Measurements from ENCODE around the gene INTS13. TPM values are rescaled to one million over a fixed set of nuclear protein-coding genes. Genes with fewer than 3 reads are reported as not detected.

The INTS13 gene
- total RNA-seq, 1 donor from 2014 or later, result 70.8 TPM

DNA sequence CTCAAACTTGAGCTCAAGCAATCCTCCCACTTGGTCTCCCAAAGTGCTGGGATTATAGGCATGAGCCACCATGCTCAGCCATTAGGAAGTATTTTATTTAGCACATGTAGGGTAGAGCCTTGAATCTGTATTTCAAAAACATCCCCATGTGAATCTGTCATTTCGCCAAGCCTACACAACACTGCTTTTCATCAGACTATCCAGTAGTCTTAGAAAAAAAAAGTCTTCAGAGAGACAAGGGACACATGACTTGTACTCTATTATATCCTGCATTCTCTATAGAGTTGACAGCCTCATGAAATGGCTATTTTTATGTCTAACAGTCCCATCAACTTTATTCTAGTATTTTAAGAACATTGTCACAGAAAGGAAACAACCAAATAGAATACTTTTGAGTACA lies 41.0 kb upstream of the INTS13 start:
- no peak for DNase-seq (ENCODE audit: low spot score)
- Mint-ChIP-seq H3K4me3 (no peak overlapping the region), H3K36me3 (peaks cover 16% of the 10 kb centered on the region), H3K27me3 (ENCODE audit: insufficient read depth, low read depth) (no peaks in the 10 kb centered on the region), H3K27ac (no peak overlapping the region), H3K9me3 (no peaks in the 10 kb centered on the region), H3K4me1 (no peaks in the 10 kb centered on the region)
- Histone ChIP-seq H3K4me2 (no peak overlapping the region), H3K27me3 (no peaks in the 10 kb centered on the region), H2AFZ (replicated peaks) (no peak overlapping the region), H3F3A (ENCODE audit: low read depth) (no peaks in the 10 kb centered on the region), H4K20me1 (ENCODE audit: low read depth) (no peaks in the 10 kb centered on the region), H3K79me2 (ENCODE audit: low read depth) (no peaks in the 10 kb centered on the region), H3K9ac (no peak overlapping the region), H3K9me3 (ENCODE audit: low read depth) (no peaks in the 10 kb centered on the region), H3K4me1 (no peaks in the 10 kb centered on the region), H3K36me3 (no peaks in the 10 kb centered on the region), H3K27ac (no peak overlapping the region), H3K4me3 (no peak overlapping the region)
- TF ChIP-seq, protein P1, sequence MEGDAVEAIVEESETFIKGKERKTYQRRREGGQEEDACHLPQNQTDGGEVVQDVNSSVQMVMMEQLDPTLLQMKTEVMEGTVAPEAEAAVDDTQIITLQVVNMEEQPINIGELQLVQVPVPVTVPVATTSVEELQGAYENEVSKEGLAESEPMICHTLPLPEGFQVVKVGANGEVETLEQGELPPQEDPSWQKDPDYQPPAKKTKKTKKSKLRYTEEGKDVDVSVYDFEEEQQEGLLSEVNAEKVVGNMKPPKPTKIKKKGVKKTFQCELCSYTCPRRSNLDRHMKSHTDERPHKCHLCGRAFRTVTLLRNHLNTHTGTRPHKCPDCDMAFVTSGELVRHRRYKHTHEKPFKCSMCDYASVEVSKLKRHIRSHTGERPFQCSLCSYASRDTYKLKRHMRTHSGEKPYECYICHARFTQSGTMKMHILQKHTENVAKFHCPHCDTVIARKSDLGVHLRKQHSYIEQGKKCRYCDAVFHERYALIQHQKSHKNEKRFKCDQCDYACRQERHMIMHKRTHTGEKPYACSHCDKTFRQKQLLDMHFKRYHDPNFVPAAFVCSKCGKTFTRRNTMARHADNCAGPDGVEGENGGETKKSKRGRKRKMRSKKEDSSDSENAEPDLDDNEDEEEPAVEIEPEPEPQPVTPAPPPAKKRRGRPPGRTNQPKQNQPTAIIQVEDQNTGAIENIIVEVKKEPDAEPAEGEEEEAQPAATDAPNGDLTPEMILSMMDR (IDR thresholded peaks at IDR 0.05), result no peak
- TF ChIP-seq EZH2 (IDR thresholded peaks at IDR 0.05) (no peak), EZH2phosphoT487 (IDR thresholded peaks at IDR 0.05) (no peak)

DNA sequence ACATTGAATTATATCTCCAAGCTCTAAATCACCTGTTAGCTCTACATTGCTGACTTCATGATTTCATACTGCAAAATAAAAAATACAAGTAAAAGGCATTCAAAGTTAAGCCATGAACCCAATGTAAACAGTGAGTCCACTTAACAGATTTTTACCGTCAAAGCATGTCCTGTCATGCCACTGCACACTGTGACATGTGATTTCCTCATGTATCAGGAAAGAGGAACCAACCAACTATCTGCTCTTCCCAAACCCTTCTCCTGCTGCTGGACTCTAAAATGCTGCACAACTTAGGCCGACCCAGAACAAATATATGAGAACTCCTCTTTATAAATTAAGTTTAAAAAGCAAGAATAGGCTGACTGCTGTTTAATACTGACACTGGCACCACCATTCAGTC lies 38.9 kb upstream of the INTS13 start:
- Histone ChIP-seq H3K27me3 (no peaks in the 10 kb centered on the region), H3K4me3 (no peak overlapping the region), H3K79me2 (ENCODE audit: low read depth) (no peaks in the 10 kb centered on the region), H4K20me1 (ENCODE audit: low read depth) (no peaks in the 10 kb centered on the region), H3K9me3 (ENCODE audit: low read depth) (no peaks in the 10 kb centered on the region), H3K4me1 (no peaks in the 10 kb centered on the region), H3F3A (ENCODE audit: low read depth) (no peaks in the 10 kb centered on the region), H3K9ac (no peak overlapping the region), H2AFZ (replicated peaks) (no peak overlapping the region), H3K27ac (no peak overlapping the region), H3K36me3 (no peaks in the 10 kb centered on the region), H3K4me2 (no peak overlapping the region)
- Mint-ChIP-seq H3K36me3 (peaks cover 20% of the 10 kb centered on the region), H3K27ac (no peak overlapping the region), H3K4me3 (no peak overlapping the region), H3K4me1 (no peaks in the 10 kb centered on the region), H3K9me3 (no peaks in the 10 kb centered on the region), H3K27me3 (ENCODE audit: insufficient read depth, low read depth) (no peaks in the 10 kb centered on the region)
- TF ChIP-seq, protein P1 (IDR thresholded peaks at IDR 0.05), result no peak
- no peak for TF ChIP-seq EZH2phosphoT487 (IDR thresholded peaks at IDR 0.05)
- no peak for TF ChIP-seq EZH2 (IDR thresholded peaks at IDR 0.05)
- DNase-seq (ENCODE audit: low spot score), result no peak

DNA sequence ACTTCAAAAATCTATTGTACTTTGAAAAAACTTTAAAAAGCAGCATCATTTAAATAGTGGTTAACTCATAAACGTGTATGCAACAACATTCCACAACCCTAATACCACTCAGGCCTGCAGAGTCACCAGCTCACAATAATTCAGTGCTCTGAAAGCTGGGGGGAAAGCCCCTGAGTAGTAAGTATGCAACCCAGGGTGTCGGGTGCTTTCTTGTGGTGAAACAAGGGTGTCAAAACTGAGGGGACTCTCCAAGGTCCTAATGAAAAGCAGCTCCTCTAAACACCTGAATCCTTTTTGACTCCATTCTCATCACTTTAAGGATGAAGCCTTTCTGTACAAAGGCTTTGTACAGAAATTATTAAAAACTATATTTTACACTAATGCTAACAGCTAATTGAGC lies 34.2 kb upstream of the INTS13 start:
- Histone ChIP-seq H3K4me3 (no peak overlapping the region), H3K9ac (no peak overlapping the region), H4K20me1 (ENCODE audit: low read depth) (no peaks in the 10 kb centered on the region), H3K79me2 (ENCODE audit: low read depth) (no peaks in the 10 kb centered on the region), H3K27me3 (no peaks in the 10 kb centered on the region), H3K4me2 (no peak overlapping the region), H2AFZ (replicated peaks) (no peak overlapping the region), H3K9me3 (ENCODE audit: low read depth) (no peaks in the 10 kb centered on the region), H3K4me1 (no peaks in the 10 kb centered on the region), H3K36me3 (no peaks in the 10 kb centered on the region), H3F3A (ENCODE audit: low read depth) (no peaks in the 10 kb centered on the region), H3K27ac (no peak overlapping the region)
- no peaks in the 10 kb centered on the region for H3K9me3 Mint-ChIP-seq
- H3K27ac Mint-ChIP-seq, result no peak overlapping the region
- H3K4me3 Mint-ChIP-seq, result no peak overlapping the region
- no peak for DNase-seq (ENCODE audit: low spot score)
- no peak for TF ChIP-seq EZH2phosphoT487 (IDR thresholded peaks at IDR 0.05)
- TF ChIP-seq, protein P1 (IDR thresholded peaks at IDR 0.05), result no peak
- TF ChIP-seq EZH2 (IDR thresholded peaks at IDR 0.05), result no peak
- peaks cover 25% of the 10 kb centered on the region for H3K36me3 Mint-ChIP-seq
- H3K27me3 Mint-ChIP-seq (ENCODE audit: insufficient read depth, low read depth), result no peaks in the 10 kb centered on the region
- no peaks in the 10 kb centered on the region for H3K4me1 Mint-ChIP-seq
